ENCODE results near the gene ATP10D.

DNA sequence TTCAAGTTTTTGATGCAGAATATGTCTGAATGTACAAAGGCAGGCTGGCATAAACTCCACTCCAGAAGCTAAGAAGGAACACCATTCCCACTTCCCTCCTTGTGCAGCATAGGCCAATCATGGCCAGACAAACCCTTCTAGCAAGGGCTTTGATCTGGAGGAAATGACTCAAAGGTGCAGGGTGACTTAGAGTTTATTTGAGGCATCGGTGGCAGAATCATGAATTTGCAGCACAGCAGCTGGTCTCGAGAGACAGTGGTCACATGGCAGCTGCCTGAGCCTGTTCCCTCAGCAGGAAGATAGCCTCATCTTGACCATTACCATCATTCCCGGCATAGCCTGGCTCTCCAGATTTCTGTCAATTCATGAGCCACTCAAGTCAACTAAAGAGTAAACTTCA, 154.5 kb downstream of the ATP10D start:
- TF ChIP-seq POLR2AphosphoS5 (IDR thresholded peaks at IDR 0.05) (no peak), POLR2A (IDR thresholded peaks at IDR 0.05) (no peak)
- TF ChIP-seq, protein P1, sequence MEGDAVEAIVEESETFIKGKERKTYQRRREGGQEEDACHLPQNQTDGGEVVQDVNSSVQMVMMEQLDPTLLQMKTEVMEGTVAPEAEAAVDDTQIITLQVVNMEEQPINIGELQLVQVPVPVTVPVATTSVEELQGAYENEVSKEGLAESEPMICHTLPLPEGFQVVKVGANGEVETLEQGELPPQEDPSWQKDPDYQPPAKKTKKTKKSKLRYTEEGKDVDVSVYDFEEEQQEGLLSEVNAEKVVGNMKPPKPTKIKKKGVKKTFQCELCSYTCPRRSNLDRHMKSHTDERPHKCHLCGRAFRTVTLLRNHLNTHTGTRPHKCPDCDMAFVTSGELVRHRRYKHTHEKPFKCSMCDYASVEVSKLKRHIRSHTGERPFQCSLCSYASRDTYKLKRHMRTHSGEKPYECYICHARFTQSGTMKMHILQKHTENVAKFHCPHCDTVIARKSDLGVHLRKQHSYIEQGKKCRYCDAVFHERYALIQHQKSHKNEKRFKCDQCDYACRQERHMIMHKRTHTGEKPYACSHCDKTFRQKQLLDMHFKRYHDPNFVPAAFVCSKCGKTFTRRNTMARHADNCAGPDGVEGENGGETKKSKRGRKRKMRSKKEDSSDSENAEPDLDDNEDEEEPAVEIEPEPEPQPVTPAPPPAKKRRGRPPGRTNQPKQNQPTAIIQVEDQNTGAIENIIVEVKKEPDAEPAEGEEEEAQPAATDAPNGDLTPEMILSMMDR (IDR thresholded peaks at IDR 0.05), result no peak
